Stimulated activated CD8-positive, alpha-beta memory T cell treated with anti-CD3 and anti-CD28 coated beads, Interleukin-2, amount 100 ng/mL, for 1 hour (primary cell): ENCODE results near the gene PTPRJ.

Experiments
- DNase-seq, 2 donors: peaks; one replicate each; pipeline ENCODE4 v3.0.0-alpha.2; 2020; ENCODE audit warnings: low read depth in 2 of 2

The PTPRJ gene

DNA sequence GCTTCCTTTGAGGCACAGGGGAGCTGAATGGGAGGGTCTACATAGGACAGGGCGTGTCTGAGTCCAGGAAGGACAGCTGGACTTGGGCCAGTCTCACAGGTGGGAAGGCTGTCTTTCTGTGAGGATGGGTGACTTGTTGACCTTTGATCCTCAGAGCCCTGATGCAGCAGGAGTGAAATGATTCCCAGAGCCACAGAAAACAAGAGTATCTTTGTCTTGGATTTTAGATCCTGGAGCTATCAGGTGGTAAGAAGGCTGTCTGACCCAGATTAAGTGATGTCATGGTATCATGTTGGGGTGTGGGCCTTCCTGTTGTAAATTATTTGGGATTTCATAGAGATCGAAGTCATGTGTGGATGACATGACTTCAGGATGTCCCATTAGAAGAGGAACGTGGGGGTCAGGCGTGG, 15.0 kb downstream of the PTPRJ start:
- no peak for DNase-seq

DNA sequence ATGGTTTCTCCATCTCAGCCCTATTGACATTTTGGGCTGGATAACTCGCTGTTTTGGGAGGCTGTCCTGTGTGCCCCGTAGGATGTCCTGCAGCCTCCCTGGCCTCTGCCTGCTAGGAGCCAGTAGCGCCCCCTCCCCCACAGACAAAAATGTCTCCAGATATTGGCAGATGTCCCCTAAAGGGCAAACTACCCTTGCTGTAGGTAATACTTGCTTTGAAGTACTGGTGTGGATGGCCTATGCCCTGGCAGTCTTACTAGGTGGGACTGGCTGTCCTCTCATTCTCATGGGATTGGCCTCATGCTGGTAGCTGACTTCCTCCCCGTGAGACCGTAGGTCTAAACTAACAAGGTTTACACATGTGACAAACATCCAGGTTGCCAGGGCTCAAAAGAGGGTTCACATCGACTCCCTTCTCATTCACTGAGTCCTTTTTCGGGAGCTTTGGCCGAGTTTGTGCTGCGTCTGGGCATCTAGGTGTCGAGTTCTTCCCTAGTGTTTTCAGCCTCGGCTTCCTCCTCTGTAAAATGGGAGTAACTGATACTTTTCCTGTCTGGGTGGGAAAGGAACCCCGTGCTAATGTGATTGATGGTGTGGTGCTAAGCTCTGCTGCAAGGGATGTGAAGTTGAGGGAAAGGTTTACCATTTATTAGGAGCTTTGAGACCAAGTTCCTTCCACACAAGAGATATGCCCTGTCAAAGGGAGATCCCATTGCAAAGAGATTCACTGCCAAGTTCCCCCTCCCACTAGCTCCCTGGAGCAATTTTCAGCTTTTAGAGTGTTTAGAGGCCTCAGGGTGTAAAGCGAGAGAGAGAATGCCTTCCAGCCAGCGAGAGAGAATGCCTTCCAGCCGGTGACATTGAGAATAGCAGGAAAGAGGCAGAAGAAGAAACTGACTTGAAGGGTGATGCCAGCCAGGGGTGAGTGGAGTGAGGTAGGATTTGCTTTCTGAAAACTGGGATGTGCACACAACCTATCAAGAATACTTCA, 17.0 kb downstream of the PTPRJ start:
- DNase-seq, result no peak

DNA sequence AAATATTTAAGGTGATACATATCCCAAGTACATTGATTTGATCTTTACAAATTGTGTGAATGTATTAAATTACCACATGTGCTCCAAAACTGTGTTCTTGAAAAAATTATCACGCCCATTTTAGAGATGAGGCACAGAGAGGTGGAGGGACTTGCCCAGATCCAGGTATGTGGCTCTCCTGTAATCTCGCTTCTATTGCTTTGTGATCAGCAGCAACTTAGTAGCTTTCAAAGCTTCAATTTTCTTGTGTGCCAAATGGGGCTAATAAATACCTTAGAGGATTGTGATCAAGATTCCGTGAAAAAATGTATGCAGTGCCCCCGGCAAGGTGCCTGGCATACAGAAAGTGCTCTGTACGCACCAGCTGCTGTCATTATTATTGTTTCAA, 18.0 kb downstream of the PTPRJ start:
- no peak for DNase-seq

DNA sequence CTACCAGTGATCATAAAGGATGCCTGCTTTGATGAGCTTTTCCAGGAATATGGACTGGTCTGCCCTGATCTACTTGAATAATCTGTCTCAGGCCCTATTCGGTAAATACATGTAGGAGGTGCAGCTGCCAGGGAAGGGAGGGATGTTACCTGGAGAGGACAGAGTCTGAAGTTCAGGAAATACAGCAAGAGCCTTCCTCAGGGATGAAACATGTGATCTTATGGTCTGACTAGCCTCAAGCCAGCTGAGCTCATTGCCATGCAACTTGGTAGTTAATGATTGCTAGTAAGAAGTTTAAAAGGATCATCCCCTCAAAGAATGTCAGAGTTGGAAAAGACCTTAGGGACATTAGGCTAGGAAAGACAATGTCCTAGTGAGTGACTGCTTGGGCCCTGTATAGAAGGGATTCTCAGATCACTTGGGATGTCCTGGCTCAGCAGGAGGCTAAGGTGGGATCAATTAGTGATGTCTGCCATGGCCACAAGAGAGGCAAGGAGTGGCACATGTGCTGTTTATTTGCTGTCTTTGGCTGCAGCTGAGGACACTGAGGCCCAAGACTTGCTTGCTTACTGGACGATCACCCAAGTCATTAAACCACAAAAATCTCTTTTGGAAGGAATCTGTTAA, 18.5 kb downstream of the PTPRJ start:
- DNase-seq, result no peak

DNA sequence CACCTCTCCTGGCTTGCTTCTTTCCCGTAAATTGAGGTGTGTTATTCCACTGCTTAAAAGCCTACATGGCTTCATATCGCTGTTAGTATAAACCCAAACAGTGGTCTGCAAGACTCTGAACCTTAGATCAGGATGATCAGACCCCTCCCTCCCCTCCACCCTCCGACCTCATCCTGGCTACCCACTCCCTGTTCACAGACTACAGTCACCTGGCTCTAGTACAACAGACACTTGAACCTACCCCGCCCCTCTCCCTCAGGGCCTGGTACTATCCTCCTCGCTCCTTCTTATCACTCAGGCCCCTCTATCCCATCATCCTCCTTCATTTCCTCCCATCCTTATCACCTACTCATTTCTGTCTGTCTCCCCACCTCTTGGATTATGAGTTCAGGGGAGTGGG, 20.1 kb downstream of the PTPRJ start:
- DNase-seq, result no peak

DNA sequence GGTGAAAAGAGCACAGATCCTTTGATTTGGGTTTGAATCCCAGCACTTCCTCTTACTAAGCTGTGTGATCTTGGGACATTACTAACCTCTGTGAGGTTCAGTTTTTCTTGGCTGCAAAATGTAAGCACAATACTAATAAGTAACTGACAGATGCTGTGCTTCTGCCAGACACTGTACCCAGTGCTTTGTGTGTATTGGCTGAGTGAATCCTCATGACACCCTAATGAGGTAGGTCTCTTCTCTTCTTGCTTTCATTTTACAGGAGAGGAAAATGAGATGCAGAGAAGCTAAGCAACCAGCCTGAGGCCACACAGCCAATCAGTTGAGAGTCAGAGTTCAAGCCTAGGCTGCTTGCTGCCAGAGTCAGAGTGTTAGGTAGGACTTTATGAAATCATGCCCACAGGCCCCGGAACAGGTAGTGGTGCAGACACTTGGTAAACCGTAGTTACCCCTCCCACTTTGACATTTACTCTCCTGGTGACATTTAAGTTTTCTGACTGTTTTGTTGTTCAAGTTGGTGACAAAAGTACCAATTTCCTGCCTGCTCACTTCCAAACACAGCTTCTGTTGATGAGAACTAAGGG, 21.2 kb downstream of the PTPRJ start:
- peak; percentile 57 to 67 for DNase-seq

DNA sequence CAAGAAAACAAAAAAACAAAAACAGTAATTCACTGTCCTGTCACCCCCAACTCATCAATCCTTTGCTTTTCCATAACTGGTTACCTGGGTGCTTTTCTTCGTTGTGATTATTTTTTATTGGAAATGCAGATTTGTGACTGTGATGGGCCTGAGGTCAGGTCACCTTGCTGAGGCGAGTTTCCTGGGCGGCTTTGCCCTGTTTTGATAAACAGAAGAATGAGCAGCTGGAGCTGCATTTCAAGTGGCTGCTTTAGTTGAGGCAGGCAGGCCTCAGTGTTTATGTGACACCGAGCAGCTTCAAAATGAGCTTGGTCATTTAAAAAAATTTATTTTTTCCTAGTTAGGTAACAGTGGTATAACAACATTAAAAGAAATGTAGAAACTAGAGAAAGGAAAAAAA, 22.2 kb downstream of the PTPRJ start:
- no peak for DNase-seq

DNA sequence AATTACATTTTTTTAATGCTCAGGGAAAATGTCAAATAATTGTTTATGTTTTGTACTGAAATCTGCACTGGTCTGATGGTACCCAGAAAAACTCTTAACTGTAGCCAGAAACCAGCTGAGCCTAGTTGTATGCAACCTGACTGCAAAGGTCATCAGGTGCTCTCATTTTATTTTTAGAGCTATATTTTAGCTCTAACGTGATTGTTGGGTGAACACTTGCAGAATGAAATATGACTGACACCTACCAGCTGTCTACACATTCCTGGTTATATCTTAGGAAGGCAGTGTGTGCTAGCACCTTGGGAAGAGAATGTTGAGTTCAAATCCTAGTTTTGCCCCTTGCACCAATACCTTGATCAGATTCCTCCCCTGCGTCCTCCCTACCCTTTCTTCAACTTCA, 23.6 kb downstream of the PTPRJ start:
- DNase-seq, result no peak

DNA sequence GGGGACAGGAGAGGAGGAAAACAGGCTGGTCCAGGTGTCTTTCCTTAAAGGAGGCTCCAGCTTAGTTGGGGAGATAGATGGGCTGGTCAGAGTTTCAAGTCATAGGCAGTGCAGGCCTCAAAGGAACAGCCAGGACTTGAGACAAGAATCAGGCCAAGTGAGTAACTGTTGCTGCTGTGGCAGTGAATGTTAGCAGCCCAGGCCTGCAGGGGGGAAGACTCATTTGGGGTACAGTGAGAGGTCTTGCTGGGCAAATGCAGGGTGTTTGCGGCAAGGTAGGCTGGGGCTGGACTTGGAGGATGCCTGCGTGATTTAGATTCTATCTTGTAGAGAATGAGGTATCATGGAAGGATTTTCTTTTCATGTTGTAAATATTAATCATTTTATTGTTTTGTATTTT, 24.1 kb downstream of the PTPRJ start:
- no peak for DNase-seq

DNA sequence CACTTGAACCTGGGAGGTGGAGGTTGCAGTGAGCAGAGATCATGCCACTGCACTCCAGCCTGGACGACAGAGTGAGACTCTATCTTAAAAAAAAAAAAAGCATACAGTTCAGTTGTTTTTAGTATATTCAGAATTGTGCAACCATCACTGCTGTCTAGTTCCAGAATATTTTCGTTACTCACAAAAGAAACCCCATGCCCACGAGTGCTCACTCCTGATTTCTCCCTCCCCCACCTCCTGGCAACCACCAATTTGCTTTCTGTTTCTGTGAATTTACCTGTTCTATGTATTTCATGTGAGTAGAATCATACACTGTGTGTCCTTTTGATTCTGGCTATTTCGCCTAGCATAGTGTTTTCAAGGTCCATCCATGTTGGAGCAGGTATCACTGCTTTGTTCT, 24.8 kb downstream of the PTPRJ start:
- DNase-seq, result no peak

DNA sequence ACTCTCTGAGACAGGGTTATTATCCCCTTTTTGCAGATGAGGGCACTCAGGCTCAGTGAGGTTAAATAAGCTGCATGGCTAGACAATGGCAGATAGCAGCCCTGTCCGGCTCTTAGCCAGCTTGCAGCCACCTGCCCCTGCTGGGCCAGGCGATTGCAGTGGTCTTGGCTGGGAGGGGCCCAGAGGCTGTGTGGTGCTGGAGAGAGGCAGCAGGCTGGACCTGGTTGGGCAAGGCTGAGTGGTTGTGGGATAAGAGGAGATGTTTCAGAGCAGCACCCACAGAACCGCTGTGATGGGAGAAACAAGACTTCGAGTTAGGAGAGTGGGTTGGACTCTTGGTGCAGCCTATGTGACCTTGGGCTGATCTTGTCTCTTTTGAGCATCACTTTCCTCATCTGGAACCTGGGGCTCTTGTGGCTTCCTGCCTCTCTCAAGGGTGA, 25.5 kb downstream of the PTPRJ start:
- DNase-seq, result no peak

DNA sequence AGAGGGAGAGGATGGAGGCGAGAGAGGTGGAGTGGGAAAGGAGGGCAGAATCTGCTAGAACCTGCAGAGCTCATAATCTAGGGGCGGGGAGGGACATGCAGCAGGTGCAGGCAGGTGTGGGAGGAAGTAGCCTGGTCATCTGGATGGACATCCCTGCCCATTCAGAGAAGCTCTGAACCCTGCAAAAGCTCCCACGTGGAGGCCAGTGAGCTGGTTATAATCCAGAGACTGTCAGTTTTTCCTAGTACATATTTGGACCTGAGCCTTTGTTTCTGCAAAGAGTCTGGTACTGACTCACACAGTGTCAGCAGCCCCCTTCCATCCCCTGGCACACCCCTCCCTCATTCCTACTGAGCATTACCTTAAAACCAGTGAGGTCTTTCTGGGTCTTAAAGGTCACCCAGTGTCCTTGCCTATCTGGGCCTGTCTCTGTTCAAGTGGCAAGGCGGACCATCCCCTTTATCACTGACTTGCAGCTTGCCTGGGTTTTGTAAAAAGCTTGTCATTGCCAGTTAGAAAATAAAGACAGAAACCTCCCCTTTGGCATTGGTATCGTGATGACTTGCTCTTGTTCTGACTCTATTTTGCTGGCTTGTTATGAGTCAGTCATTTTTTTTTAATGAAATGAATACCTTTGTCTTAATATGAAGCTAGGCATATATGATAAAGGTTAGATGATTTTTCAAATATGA, 26.1 kb downstream of the PTPRJ start:
- DNase-seq, result no peak

DNA sequence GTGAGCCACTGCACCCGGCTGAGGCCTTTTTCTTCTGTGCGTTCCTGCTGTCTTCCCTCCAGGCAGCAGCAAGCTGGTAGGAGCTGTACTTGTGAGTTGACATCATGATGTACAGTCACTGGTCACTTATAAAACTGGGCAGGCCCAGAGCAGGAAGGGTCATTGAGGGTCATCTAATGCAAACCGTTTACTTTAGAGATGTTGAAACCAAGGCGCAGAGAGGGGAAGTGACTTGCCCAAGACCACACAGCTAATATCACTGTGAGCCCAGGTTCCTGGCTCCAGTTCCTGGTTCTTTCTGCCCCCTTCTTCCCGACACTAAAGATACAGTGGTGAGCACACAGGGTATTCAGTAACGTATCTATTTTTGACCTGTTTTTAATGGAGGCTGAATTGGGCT, 27.3 kb downstream of the PTPRJ start:
- DNase-seq, result no peak

DNA sequence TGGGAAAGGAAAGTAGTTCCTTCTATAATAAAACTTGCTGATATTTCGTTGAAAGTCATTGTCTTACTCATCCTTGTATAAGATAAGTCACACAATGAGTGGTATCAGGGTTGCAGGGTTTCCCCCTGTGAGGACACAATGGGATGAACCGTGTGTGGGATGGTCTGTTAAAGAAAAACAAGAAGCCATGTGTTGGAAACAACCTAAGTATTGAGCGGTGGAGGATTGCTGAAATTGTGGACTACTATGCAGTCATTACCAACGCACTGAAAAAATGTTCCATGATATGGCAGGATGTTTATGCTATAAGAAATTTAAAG, 28.6 kb downstream of the PTPRJ start:
- DNase-seq, result no peak

DNA sequence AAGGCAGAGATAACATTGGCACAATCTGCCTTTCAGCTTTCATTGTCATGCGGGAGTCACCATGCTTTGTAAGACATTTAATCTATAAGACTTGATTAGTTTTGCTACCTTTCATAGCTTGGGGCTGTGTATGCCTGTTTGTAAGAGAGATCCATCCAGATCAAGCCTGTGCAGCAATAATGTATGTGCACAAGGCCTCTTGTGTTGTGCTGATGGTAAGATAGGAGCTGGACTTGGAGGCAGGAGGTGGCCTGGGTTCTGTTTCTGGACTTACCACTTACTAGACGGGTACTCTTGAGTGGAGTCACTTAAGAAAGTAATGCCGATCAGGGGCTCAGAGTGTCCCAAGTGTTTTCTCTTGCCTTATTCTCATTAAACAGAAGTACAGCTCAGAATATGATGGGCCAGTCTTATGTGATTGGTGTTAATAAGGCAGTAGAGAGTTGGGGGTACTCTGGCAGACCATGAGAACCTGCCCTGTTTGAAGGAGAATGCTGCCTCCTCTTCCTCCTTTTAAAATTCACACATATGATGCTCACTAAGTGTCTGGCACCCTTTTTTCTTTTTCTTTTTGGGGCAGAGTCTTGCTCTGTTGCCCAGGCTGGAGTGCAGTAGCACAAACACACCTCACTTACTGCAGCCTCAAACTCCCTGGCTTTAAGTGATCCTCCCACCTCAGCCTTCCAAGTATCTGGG, 30.9 kb downstream of the PTPRJ start:
- no peak for DNase-seq

DNA sequence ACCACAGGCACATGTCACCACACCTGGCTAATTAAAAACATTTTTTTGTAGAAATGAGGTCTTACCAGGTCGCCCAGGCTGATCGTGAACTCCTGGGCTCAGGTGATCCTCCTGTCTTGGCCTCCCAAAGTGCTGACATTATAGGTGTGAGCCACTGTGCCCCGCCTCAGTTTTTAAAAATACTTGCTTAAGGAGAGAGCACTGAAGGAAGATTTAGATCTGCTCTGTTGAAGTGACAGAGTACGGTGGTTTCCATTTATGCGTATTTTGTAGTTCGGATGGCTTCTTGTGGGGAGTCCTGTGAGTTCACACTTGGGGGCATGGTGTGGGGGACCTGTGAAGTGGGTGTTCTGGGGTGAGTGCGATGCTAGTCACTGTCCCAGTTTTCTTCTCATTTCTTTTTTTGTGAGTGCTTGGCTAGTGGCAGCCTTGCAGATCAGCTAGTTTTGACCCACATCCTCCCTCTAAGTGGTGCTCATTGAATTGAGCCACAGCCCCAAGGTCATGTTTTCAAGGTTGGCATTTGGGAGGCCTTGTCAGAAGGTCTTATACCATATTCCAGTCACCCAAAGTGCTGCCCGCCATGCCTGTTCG, 31.5 kb downstream of the PTPRJ start:
- peak in 1 of 2 donors; percentile 36 for DNase-seq

DNA sequence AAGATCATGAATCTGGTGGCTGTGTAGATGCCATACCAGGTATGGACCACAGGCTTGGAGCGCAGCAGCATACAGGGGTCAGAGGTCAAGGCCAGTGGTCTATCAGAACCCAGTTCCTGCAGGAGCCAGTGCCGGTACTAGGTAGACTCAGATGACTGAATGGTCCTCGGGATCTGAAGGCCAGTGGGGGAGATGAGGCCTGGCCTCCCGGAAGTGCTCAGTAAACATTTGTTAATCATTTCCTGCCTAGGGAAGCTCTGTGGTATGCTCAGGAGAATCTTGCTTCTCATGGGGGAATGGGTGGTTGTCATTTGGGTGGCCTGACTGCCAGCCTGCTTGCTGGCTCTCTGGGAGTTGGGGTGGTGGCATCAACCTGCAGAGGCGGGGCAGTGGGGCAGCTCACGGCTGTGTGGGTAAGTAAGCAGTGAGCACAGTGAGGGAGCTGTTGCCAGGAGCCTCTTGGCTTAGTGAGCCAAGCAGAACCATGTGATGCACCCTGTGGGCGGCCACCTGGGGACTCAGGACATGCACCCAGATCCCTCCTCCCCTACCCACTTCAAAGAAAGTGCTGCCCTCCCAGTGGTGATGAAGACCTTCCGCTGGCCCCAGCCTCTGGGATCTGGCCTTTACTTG, 33.0 kb downstream of the PTPRJ start:
- no peak for DNase-seq

DNA sequence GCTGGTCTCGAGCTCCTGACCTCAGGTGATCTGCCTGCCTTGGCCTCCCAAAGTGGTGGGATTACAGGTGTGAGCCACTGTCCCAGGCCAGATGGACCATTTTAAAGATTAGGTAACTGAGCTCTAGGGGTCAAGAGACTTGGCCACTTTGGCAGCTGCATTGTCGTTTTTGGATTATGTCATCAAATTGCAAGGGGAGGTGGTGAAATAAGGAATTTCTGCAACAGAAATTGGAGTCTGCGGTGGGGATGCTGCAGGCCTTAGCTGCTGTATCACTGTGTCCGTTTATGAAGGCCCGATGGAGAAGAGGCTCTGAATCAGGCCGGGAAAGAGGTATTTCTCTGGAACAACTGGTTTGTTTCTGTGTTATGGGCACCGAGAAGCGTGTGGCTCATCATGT, 34.6 kb downstream of the PTPRJ start:
- DNase-seq, result no peak

DNA sequence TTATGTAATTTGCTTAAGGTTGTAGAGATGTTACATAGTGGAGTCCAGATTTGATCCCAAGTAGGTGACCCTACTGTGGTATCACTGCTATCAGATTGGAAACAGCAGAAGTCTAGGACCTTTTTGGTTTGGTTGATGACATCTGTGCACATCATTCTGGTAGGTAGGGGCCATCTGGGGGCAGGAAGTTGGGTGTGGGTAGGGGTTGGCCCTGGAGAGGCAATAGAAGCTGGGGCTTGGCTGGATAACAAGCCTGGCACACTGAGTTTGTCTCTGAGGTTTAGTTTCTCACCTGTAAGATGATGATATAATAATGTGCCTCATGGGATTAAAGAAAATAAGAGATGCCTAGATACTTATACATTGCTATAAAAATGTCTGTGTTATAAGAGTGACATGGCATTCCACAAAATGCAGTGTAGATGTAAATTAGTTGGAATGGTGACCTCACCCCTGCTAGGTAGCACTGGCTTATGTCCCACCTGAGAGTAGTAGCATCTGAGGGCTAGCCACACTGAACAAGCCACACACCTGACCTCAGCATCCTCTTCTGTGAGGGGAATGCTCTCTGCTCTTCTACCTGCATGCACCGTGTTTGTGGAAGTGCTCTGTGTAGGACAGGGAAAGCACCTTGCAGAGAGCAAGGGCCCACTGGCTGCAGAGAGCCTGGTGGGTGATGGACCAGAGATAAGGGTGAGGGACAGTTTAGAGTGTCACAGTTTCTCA, 36.9 kb downstream of the PTPRJ start:
- no peak for DNase-seq

DNA sequence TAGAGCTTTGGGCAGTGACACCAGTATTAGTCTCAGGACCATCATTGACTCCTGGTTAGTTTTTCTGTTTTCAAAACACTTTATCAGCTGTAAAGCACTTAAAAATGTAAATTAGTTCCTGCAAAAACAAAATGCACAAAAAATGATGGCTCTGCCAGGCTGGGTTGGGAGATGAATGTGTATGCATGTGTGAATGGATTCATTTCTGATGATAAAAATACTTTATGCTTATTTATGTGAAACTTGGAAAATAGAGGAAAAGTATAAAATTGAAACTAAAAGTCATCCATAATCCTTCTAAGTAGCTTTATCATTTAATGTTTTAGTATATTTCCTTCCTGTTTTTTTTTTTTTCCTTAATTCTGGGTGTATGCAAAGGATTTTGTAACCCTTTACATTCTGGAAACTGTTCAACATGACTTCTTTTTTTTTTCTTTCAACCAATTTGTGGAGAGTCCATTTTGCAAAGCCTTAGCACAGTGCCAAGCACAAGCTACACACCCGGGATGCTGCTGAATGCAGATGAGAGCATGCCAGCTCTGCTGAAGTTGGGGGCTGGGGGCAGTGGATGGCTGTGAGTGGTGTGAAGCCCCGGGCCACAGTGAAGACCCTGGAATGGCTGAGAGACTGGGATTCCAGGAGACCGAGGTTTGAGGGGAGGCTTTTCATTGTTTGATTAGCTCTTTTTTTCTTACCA, 37.6 kb downstream of the PTPRJ start:
- DNase-seq, result no peak
